Keratinocyte (primary cell): ENCODE measurements around the gene SND1.

ENCODE experiments used
- EZH2 ChIP-seq: IDR thresholded peaks from one replicate; pipeline ENCODE4 v1.6.1; 2012; ENCODE audit warnings: inconsistent platforms, mild to moderate bottlenecking, low read length, moderate library complexity
- TF ChIP-seq, protein P1 (sequence below), 3 experiments: IDR thresholded peaks in 1 of 3; conservative IDR thresholded peaks in 1 of 3; optimal IDR thresholded peaks in 1 of 3; 2 replicates in 2 of 3; 3 replicates in 1 of 3; pipeline versions ENCODE3 to v1.5.1; 2011; ENCODE audit warnings: low read length in 3 of 3, mild to moderate bottlenecking in 3 of 3, moderate library complexity in 2 of 3, control low read depth in 1 of 3, inconsistent platforms in 1 of 3; ENCODE audit not compliant: insufficient read depth in 2 of 3; ENCODE audit errors: extremely low read depth in 1 of 3

DNA sequence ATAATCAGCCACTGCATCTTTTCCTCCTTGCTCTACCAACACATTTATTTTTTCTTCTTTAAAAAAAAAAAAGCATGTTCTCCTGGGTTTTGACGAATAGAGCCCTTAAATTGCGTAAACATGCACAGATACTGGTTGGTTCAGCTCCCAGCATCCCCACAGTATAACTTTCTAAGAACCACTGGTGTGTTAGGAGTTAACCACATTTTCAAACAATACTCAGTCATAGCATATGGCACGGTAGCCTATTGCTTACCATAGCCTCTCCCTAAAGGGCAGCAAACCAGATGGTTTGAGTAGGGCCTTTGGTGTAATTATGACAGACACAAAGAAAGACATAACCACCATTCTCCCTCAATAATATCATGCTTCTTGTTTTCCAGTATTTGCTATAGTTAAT is 234.3 kb downstream of the SND1 start:
- TF ChIP-seq, protein P1, sequence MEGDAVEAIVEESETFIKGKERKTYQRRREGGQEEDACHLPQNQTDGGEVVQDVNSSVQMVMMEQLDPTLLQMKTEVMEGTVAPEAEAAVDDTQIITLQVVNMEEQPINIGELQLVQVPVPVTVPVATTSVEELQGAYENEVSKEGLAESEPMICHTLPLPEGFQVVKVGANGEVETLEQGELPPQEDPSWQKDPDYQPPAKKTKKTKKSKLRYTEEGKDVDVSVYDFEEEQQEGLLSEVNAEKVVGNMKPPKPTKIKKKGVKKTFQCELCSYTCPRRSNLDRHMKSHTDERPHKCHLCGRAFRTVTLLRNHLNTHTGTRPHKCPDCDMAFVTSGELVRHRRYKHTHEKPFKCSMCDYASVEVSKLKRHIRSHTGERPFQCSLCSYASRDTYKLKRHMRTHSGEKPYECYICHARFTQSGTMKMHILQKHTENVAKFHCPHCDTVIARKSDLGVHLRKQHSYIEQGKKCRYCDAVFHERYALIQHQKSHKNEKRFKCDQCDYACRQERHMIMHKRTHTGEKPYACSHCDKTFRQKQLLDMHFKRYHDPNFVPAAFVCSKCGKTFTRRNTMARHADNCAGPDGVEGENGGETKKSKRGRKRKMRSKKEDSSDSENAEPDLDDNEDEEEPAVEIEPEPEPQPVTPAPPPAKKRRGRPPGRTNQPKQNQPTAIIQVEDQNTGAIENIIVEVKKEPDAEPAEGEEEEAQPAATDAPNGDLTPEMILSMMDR (optimal IDR thresholded peaks at IDR 0.05 in 1 of 3, IDR thresholded peaks at IDR 0.05 in 1 of 3, conservative IDR thresholded peaks at IDR 0.05 in 1 of 3; ENCODE audit: extremely low read depth in 1 of 3, insufficient read depth in 2 of 3, low read length in 3 of 3), result no peak
- no peak for TF ChIP-seq EZH2
